Eye (tissue), 1 donor: Measurements from ENCODE around the gene COMMD7.
"Not testable (repeated sequence)": the region's sequence is repeated elsewhere in the genome, so short reads cannot be mapped to it uniquely, and the experiment has no call there.

Experiments
- DNase-seq: peaks from one replicate; pipeline ENCODE4 v3.0.0-alpha.2; 2015

COMMD7 gene

GRCh38 chr20:32728435-32728834 lies 14.8 kb downstream of the COMMD7 start:
- DNase-seq, result not testable (repeated sequence)

DNA sequence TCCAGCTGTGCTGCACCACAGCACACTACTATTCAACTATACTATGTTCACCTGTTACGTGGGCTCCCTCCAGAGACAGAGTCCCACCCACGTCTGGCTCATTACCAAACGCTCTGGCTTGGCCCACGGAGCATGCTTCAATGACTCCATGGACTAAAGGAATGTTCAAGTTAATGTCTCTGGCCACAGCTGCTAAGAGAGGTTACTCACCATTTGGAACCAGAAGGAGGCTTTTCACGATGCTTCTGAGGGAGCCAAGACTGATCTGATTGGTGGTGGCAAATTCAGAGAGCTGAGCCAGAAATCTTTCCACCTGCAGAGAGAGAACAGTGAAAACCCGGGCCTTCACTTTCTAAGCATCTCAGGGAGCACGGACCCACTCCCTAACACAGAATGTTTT lies 15.6 kb downstream of the COMMD7 start:
- DNase-seq, result peak; percentile 20

- DNase-seq, result no peak
Observed at GRCh38 chr20:32718749-32719348, 24.4 kb downstream of the COMMD7 start.

DNA sequence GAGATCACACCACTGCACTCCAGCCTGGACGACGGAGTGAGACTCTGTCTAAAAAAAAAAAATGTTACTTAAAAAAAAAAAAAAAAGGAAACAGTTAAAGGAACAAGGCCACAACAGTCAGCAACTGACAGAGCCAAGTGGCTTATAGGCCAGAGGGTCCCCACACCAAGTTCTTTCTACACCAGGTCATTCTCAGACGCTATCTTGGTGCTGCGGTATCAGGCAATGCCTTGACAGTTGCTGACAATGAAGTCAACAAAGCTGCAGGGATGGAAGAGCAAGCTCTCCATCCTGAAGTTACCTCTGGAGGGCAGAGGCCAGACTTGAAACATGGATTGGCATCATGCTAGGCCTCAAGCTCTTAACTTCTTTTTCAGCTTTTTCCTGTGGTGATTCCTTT lies 31.9 kb downstream of the COMMD7 start:
- DNase-seq, result no peak

DNA sequence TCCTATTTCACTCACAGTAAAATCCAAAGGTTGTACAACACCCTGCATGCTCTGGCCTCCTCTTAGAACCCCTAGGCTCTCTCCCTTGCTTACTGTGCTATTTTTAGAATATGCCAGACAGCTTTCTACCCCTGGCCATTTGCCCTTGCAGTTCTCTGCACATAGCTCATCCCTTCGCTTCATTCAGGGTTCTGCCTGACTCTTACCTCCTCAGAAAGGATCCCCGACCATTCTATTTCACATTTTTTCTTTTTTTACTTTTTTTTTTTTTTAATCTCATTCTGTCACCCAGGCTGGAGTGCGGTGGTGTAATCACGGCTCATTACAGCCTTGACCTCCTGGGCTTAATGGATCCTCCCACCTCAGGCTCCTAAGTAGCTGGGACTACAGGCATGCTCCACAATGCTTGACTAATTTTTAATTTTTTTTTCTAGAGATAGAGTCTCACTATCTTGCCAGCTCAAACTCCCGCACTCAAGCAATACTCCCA lies 33.6 kb downstream of the COMMD7 start:
- no peak for DNase-seq

GRCh38 chr20:32709029-32709631 lies 34.1 kb downstream of the COMMD7 start:
- not testable (repeated sequence) for DNase-seq

DNA sequence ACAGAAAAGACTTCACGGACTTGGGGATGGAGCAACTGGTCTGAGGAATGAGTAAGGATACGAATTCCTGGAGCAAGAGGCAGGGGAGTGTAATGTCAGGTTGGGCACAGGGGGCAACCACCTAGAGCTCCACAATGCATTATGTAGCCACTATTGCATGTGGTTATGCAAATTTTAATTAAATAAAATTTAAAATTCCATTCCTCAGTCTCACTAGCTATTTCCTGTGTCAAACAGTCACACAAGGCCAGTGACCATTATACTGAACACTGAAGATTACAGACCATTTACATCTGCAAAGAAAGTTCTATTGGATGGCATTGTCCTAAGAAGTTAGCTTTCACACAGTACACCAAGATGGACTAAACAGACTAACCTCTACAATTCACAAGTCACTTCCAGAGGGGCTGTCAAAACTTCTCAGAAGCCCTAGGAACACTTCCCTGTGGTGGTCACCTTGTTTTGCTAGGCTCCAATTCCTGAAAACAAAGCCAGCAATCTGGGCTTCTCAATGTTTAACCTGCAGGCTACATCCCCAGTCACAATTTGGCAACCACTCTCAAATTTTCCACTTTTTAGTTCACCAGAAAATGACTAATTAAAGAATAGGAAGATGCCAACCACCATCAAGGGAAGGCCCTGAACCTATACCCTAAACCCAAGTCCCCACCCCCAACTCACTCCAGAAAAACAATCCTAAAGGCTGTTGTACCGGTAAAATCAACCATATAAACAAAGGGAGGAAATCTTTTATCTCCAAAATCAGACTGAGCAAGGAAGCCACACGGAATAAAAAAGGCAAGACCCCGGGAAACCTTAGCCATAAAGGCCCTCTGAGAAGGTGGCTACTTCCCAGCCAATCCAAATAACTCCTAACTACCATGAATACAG lies 35.3 kb downstream of the COMMD7 start:
- no peak for DNase-seq

DNA sequence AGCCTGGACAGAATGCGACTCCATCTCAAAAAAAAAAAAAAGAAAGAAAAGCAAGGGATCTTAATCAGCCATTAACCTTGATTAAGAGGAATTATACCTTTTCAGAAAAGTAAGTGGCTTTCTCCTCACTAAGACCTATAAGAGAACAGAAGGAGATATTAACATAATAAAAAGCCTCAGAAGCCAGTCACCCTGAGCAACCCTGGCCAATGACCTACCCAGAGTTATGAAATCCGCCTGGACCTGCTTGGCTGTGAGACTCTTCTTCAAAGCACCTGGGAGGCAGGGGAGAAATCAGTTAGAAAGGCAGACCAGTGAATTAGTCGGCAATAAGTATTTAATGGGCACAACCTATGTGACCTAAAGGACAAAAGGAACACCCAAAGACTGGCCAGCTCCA lies 36.8 kb downstream of the COMMD7 start:
- no peak for DNase-seq

DNA sequence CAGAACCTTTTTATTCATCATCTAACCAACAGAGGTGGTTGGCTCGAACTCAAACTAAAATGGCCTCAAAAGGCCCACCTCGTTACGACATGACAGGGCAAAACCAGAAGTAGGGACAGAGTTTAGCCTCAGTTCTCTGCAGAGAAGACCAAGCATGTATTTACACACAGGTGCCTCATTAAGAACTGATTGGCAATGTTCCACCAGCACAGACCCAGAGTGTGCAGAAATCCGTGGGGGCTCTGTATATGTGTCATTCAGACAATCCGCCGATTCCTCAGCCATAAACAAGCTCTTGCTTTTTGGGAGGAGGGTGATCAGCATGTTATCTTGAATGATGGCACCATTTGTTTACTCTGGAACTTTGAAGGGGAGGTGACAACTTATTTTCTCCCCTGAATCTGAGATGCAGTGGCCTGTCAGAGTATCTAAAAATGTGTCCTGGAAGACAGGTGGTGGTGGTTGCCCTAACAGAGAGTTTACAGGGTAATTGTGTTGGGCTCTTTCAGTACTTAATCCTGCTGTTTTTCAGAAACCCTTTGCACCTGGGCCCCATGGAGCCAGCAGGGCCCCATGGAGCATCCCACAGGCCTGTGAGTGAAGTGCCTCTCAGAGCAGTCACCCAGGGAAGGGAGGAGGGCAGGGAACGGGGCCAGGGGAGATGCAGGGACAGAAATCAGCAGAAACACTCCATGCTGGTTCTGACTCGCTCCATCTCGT lies 40.4 kb downstream of the COMMD7 start:
- no peak for DNase-seq

GRCh38 chr20:32697608-32698007 lies 45.7 kb downstream of the COMMD7 start:
- no peak for DNase-seq

- DNase-seq, result no peak
Observed at GRCh38 chr20:32695089-32695488, 48.2 kb downstream of the COMMD7 start.

DNA sequence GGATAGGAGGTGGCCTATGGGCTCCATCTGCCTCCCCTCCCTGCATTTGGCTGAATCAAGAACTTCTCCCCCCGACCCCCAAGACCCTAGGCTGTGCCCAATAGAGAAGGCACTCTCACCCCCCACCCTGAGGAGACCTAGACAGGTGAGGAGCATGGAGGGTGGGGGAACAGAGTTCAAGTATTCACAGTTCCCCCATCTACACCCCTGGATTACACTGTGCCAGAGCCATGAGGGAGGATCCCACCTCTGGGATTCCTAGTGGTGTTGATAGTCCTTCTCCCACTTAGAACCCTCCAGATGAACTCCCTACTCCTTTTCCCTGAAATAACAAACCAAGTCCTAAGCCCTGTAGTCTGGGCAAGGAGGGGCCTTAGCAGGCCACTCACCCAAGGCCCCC lies 54.3 kb downstream of the COMMD7 start:
- DNase-seq, result not testable (repeated sequence)

- no peak for DNase-seq
Observed at GRCh38 chr20:32687180-32687532, 56.1 kb downstream of the COMMD7 start.

DNA sequence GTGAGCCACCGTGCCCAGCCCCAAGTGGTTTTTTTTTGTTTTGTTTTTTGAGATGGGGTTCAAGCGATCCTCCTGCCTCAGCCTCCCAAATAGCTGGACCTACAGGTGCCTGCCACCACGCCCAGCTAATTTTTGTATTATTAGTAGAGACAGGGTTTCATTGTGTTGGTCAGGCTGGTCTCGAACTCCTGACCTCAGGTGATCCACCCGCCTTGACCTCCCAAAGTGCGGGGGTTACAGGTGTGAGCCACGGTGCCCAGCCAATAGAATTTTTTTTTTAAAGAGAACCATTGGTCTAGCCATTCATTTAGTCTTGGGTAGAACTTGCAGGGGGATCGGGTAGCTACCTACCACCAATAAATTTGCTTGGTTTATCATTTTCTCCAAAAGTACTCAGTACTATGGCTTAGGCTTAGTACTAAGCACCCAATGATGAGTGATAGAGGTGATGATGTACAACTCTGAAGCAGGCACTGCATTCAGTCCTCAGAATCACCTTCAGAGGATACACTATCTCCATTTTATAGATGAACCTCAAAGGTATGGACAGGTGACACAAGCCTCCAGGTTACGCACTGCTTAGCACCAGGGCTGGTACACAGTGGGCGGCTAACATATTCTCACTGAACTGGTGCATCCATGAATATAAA lies 56.6 kb downstream of the COMMD7 start:
- no peak for DNase-seq

GRCh38 chr20:32685541-32686529 lies 57.4 kb downstream of the COMMD7 start:
- peak; percentile 84 for DNase-seq

DNA sequence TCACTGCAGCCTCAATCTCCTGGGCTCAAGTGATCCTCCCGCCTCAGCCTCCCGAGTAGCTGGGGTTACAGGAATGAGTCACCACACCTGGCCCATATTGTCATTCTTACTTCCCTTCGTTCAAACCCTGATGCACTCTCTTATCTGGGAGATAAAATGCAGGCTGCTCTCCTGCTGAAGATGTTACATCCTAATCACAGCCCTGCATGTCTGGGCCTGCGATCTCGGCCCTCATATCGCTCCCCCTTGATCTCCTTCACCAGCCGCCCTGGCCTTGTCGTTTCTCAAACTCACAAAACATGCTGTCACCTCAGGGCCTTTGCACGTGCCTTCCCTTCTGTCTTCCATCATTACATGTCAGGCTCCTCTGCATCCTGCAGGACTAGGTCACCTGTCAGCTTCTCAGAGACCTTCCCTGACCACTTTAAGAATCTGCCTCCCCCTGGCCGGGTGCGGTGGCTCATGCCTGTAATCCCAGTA lies 60.7 kb downstream of the COMMD7 start:
- DNase-seq, result no peak

DNA sequence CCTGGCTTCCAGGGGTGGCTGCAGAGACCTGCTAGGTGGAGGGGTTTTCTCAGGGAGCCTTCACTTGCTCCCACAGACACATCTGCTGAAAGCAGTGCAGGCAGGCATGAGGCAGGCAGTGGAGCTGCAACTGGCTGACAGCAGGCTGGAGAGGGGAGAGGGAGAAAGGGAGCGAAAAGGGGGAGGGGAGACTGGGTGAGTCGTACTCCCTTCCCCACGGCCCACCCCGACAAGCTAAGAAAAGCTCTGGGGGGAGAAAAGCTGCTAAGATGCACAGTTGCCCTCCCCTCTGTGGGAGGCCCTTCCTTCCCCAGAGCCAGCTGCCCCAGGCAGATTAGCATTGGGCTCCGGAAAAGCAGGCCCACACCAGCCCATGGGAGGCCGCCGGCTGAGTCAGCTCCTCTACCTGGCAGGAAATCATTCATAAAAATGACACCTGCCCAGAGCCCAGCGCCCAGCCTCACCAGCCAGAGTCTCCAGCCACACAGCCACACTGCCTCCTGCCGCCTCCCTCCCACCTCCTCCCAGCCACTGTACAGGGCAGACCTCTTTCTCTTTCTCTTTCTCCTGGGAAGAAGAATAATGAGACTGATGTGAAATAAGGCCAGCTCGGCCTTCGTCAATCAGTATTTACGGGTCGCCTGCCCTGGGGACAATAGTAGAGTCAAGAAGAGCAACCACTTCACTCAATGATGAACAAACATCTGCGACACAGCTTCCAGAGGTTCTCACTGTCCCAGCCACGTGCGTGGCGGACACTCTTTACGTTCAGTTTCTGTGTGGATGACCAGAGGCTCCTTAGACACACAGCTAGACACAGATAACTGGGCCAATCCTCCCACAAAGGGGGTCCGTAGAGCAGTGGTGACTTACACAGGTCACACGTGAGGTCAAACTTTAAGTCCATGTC lies 61.8 kb downstream of the COMMD7 start:
- DNase-seq, result peak; percentile 85

DNA sequence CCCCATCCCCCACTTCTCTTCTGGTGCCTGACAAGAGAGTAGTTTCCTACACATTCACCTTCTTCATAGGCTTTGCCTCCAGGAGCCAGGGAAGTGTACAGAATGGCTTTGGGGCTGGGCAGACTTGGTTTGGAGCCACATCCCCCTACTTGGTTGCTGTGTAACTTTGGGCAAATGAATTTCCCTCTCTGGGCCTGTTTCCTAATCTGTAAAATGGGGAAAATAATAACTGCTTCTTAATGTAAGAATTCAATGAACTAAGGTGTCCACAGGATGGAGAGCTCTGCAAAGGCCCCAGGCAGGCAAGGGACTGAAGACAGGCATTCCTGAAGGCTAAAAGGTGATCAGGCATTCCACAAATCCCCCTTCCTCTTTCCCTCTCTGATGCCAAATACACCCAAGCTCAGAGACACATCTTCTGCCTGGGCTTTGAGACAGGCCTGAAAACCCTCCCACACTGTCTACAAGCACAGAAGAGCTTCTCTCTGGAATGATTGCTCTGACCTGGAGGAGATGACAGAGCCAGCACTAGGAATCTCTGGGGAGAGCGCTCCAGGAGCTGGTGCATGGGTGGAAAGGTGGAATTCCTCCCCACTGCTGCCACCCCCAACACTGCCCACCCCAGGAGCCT lies 62.6 kb downstream of the COMMD7 start:
- no peak for DNase-seq

DNA sequence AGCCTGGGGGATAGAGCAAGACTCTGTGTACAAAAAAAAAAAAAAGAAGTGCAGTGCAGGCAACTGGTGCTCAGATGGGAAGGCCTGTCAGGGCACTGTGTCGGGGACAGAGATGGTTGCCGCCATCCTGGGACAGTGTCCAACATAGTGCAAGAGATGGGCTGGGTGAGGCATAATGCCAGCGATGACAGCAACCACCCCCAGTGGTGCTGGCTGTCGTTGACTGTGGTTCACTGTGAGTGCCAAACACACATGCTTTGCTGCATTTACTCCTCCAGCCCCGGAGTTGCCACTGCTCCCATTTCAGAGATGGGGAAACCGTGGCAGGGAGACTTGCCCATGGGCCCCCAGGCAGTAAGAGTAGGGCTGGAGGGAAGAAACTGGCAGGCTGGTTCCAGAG lies 64.3 kb downstream of the COMMD7 start:
- no peak for DNase-seq
